Mucosa of descending colon (tissue), 3 donors: ENCODE data around the gene CACNA1C. TPM values are rescaled to one million over a fixed set of nuclear protein-coding genes. Genes with fewer than 3 reads are reported as not detected.
A peak's percentile ranks its signal among the peaks of the same experiment; 100 is the strongest.
"Not testable (repeated sequence)": the region's sequence is repeated elsewhere in the genome, so short reads cannot be mapped to it uniquely, and the experiment has no call there.

Experiments used
- ATAC-seq: fragments of 200-7000 bp; cut with Tn5 transposase; one replicate; pipeline ENCODE4 v1.9.1; 2020; ENCODE audit warnings: mild to moderate bottlenecking, moderate library complexity
- DNase-seq, 3 donors: peaks; one replicate each; pipeline ENCODE4 v3.0.0-alpha.2; 2020
- H3K36me3 ChIP-seq: fragments of 200-600 bp; one replicate; pipeline ENCODE4 v1.8.0; 2021; ENCODE audit warnings: low read depth, mild to moderate bottlenecking
- H3K4me1 ChIP-seq: fragments of 200-600 bp; one replicate; pipeline ENCODE4 v1.8.0; 2021; ENCODE audit warnings: low read depth, mild to moderate bottlenecking
- H3K4me3 ChIP-seq: fragments of 200-600 bp; one replicate; pipeline ENCODE4 v1.8.0; 2021; ENCODE audit warnings: mild to moderate bottlenecking
- H3K9me3 ChIP-seq: fragments of 200-600 bp; one replicate; pipeline ENCODE4 v1.8.0; 2021; ENCODE audit warnings: mild to moderate bottlenecking
- CTCF ChIP-seq: fragments of 200-600 bp; IDR thresholded peaks from one replicate; pipeline ENCODE4 v1.8.0; 2022; ENCODE audit warnings: antibody characterized with exemption, mild to moderate bottlenecking
- intact Hi-C, 2 donors: fragments of 100-400 bp; cut with DNase I in 1 of 2; cut with micrococcal nuclease in 1 of 2; formaldehyde crosslinking; loops; one replicate each; pipeline versions ENCODE4 v1.11.0 to v1.11.1; 2022; cut with DNase I, micrococcal nuclease
- total RNA-seq, 3 donors: library from RNA; stranded (reverse); fragmentation: NEBNext Ultra II Directional in 2 of 3; extraction: Animal tissue kit (Norgen Biotek cat#: 25700) in 2 of 3; gene quantifications; one replicate each; pipeline versions ENCODE4 v1.2.1 to v1.2.4, GENCODE V29; 2021 to 2023
- donor health status: DM: no; HTN: no; CAD: no; lungs with moderate emphysema.
- donor health status: DM: no; HTN: no; CAD: no.
- donor health status: DM: no; HTN: yes; CAD: no.

CACNA1C gene
- total RNA-seq, 3 donors from 2014 or later: 5.5 to 89.4 (median 9.2) TPM

GRCh38 chr12:2125651-2126522 is 73.1 kb downstream of the CACNA1C start:
- H3K36me3 ChIP-seq: no peaks in the 10 kb centered on the region
- no peak for TF ChIP-seq CTCF
- DNase-seq (no peak), ATAC-seq (no peak)
- no peak overlapping the region for H3K4me3 ChIP-seq
- no peaks in the 10 kb centered on the region for H3K9me3 ChIP-seq
- H3K4me1 ChIP-seq: no peaks in the 10 kb centered on the region
- intact Hi-C loops: no loop called here

GRCh38 chr12:2126676-2127406 is 74.1 kb downstream of the CACNA1C start:
- intact Hi-C loops: no loop called here
- TF ChIP-seq CTCF: no peak
- Histone ChIP-seq H3K4me1 (no peaks in the 10 kb centered on the region), H3K9me3 (no peaks in the 10 kb centered on the region), H3K36me3 (no peaks in the 10 kb centered on the region), H3K4me3 (no peak overlapping the region)
- DNase-seq (no peak), ATAC-seq (no peak)

GRCh38 chr12:2129076-2129475 is 76.3 kb downstream of the CACNA1C start:
- intact Hi-C loops: no loop called here
- no peak for TF ChIP-seq CTCF
- no peaks in the 10 kb centered on the region for H3K36me3 ChIP-seq
- ATAC-seq: no peak
- no peaks in the 10 kb centered on the region for H3K9me3 ChIP-seq
- H3K4me3 ChIP-seq: no peak overlapping the region
- H3K4me1 ChIP-seq: no peaks in the 10 kb centered on the region
- no peak for DNase-seq

- ATAC-seq, intact Hi-C loops, H3K9me3 ChIP-seq, H3K4me3 ChIP-seq, H3K36me3 ChIP-seq: not testable (repeated sequence)
- peaks cover 21% of the 10 kb centered on the region for H3K4me1 ChIP-seq
- peak in 1 of 3 donors; percentile 25 for DNase-seq
These were observed 83.1 kb downstream of the CACNA1C start for GRCh38 chr12:2135661-2136418.

- intact Hi-C loops: no loop called here
- Histone ChIP-seq H3K4me1 (peaks cover 21% of the 10 kb centered on the region), H3K4me3 (no peak overlapping the region), H3K9me3 (no peaks in the 10 kb centered on the region), H3K36me3 (no peaks in the 10 kb centered on the region)
- ATAC-seq: no peak
- peak in 1 of 3 donors; percentile 11 for DNase-seq
- no peak for TF ChIP-seq CTCF
These were observed 84.1 kb downstream of the CACNA1C start for GRCh38 chr12:2136901-2137300.
